ENCODE measurements around the gene ATP1A1. TPM values are rescaled to one million over a fixed set of nuclear protein-coding genes. Genes with fewer than 3 reads are reported as not detected.

The ATP1A1 gene
- total RNA-seq, 1 experiment from 2014 or later: 931 TPM

GRCh38 chr1:116357487-116357886, 15.6 kb upstream of the ATP1A1 start:
- peak; percentile 67 for DNase-seq
- peak overlapping the region; percentile 75 for H3K4me2 ChIP-seq (ENCODE audit: low read depth, low read length, poor library complexity, severe bottlenecking)
- no peaks in the 10 kb centered on the region for H3K36me3 ChIP-seq (ENCODE audit: insufficient read depth, low read length)
- no peaks in the 10 kb centered on the region for H3K9me2 ChIP-seq (replicated peaks; ENCODE audit: insufficient read depth, low read length)
- H3K4me3 ChIP-seq (ENCODE audit: low read length): no peak overlapping the region
- H3K79me2 ChIP-seq (ENCODE audit: low read length): peaks cover 4% of the 10 kb centered on the region; the same call in 1 of the 2 replicates
- H4K20me1 ChIP-seq (ENCODE audit: insufficient read depth, low read depth, low read length): no peaks in the 10 kb centered on the region
- peak overlapping the region; percentile 57 for H3K9ac ChIP-seq (ENCODE audit: low read length)
- H3K27ac ChIP-seq (ENCODE audit: low read length): peak overlapping the region; percentile 98
- H3K9me3 ChIP-seq (ENCODE audit: low read length): no peaks in the 10 kb centered on the region
- no peak overlapping the region for H2AFZ ChIP-seq (ENCODE audit: low read length)
- H3K4me1 ChIP-seq (ENCODE audit: low read length): peaks cover 91% of the 10 kb centered on the region
- H3K27me3 ChIP-seq (ENCODE audit: low read length): no peaks in the 10 kb centered on the region

GRCh38 chr1:116359060-116359830, 13.8 kb upstream of the ATP1A1 start:
- Histone ChIP-seq H3K27me3 (ENCODE audit: low read length) (no peaks in the 10 kb centered on the region), H2AFZ (ENCODE audit: low read length) (no peak overlapping the region), H3K9me2 (replicated peaks; ENCODE audit: insufficient read depth, low read length) (no peaks in the 10 kb centered on the region), H3K4me1 (ENCODE audit: low read length) (peaks cover 87% of the 10 kb centered on the region), H3K9me3 (ENCODE audit: low read length) (no peaks in the 10 kb centered on the region), H3K9ac (ENCODE audit: low read length) (peak overlapping the region; percentile 71), H3K4me2 (ENCODE audit: low read depth, low read length, poor library complexity, severe bottlenecking) (peak overlapping the region; percentile 75), H3K79me2 (ENCODE audit: low read length) (peaks cover 4% of the 10 kb centered on the region; the same call in 1 of the 2 replicates), H3K4me3 (ENCODE audit: low read length) (peak overlapping the region; percentile 50), H3K27ac (ENCODE audit: low read length) (peak overlapping the region; percentile 98), H4K20me1 (ENCODE audit: insufficient read depth, low read depth, low read length) (no peaks in the 10 kb centered on the region), H3K36me3 (ENCODE audit: insufficient read depth, low read length) (no peaks in the 10 kb centered on the region)
- DNase-seq: peak; percentile 95

GRCh38 chr1:116359871-116360270, 13.2 kb upstream of the ATP1A1 start:
- Histone ChIP-seq H3K27ac (ENCODE audit: low read length) (peak overlapping the region; percentile 98), H3K9me2 (replicated peaks; ENCODE audit: insufficient read depth, low read length) (no peaks in the 10 kb centered on the region), H3K4me1 (ENCODE audit: low read length) (peaks cover 84% of the 10 kb centered on the region), H3K36me3 (ENCODE audit: insufficient read depth, low read length) (no peaks in the 10 kb centered on the region), H4K20me1 (ENCODE audit: insufficient read depth, low read depth, low read length) (no peaks in the 10 kb centered on the region), H3K9me3 (ENCODE audit: low read length) (no peaks in the 10 kb centered on the region), H3K4me2 (ENCODE audit: low read depth, low read length, poor library complexity, severe bottlenecking) (peak overlapping the region; percentile 75), H3K4me3 (ENCODE audit: low read length) (peak overlapping the region; percentile 50), H3K27me3 (ENCODE audit: low read length) (no peaks in the 10 kb centered on the region), H2AFZ (ENCODE audit: low read length) (no peak overlapping the region), H3K9ac (ENCODE audit: low read length) (peak overlapping the region; percentile 71), H3K79me2 (ENCODE audit: low read length) (peaks cover 4% of the 10 kb centered on the region; the same call in 1 of the 2 replicates)
- peak; percentile 49 for DNase-seq

GRCh38 chr1:116360429-116361173, 12.4 kb upstream of the ATP1A1 start:
- Histone ChIP-seq H3K9me3 (ENCODE audit: low read length) (no peaks in the 10 kb centered on the region), H2AFZ (ENCODE audit: low read length) (no peak overlapping the region), H3K4me1 (ENCODE audit: low read length) (peaks cover 86% of the 10 kb centered on the region), H3K4me3 (ENCODE audit: low read length) (peak overlapping the region; percentile 50), H3K27me3 (ENCODE audit: low read length) (no peaks in the 10 kb centered on the region), H3K4me2 (ENCODE audit: low read depth, low read length, poor library complexity, severe bottlenecking) (peak overlapping the region; percentile 75), H3K27ac (ENCODE audit: low read length) (peak overlapping the region; percentile 98), H3K9ac (ENCODE audit: low read length) (peak overlapping the region; percentile 71), H3K79me2 (ENCODE audit: low read length) (peaks cover 4% of the 10 kb centered on the region; the same call in 1 of the 2 replicates), H3K36me3 (ENCODE audit: insufficient read depth, low read length) (no peaks in the 10 kb centered on the region), H4K20me1 (ENCODE audit: insufficient read depth, low read depth, low read length) (no peaks in the 10 kb centered on the region), H3K9me2 (replicated peaks; ENCODE audit: insufficient read depth, low read length) (no peaks in the 10 kb centered on the region)
- DNase-seq: peak; percentile 85

GRCh38 chr1:116361648-116362047, 11.4 kb upstream of the ATP1A1 start:
- Histone ChIP-seq H3K4me1 (ENCODE audit: low read length) (peaks cover 86% of the 10 kb centered on the region), H3K27me3 (ENCODE audit: low read length) (no peaks in the 10 kb centered on the region), H3K4me2 (ENCODE audit: low read depth, low read length, poor library complexity, severe bottlenecking) (peak overlapping the region; percentile 75), H3K9me3 (ENCODE audit: low read length) (no peaks in the 10 kb centered on the region), H3K9ac (ENCODE audit: low read length) (peak overlapping the region; percentile 41), H2AFZ (ENCODE audit: low read length) (peak overlapping the region; percentile 66; the same call in 1 of the 2 replicates), H3K9me2 (replicated peaks; ENCODE audit: insufficient read depth, low read length) (no peaks in the 10 kb centered on the region), H3K36me3 (ENCODE audit: insufficient read depth, low read length) (no peaks in the 10 kb centered on the region), H3K4me3 (ENCODE audit: low read length) (no peak overlapping the region), H4K20me1 (ENCODE audit: insufficient read depth, low read depth, low read length) (no peaks in the 10 kb centered on the region), H3K27ac (ENCODE audit: low read length) (peak overlapping the region; percentile 98), H3K79me2 (ENCODE audit: low read length) (peaks cover 4% of the 10 kb centered on the region; the same call in 1 of the 2 replicates)
- DNase-seq: no peak

GRCh38 chr1:116362050-116362449, 11.0 kb upstream of the ATP1A1 start:
- Histone ChIP-seq H3K9me2 (replicated peaks; ENCODE audit: insufficient read depth, low read length) (no peaks in the 10 kb centered on the region), H3K27me3 (ENCODE audit: low read length) (no peaks in the 10 kb centered on the region), H3K4me3 (ENCODE audit: low read length) (no peak overlapping the region), H3K27ac (ENCODE audit: low read length) (peak overlapping the region; percentile 98), H3K9ac (ENCODE audit: low read length) (peak overlapping the region; percentile 41), H3K79me2 (ENCODE audit: low read length) (peaks cover 4% of the 10 kb centered on the region; the same call in 1 of the 2 replicates), H3K9me3 (ENCODE audit: low read length) (no peaks in the 10 kb centered on the region), H3K4me2 (ENCODE audit: low read depth, low read length, poor library complexity, severe bottlenecking) (peak overlapping the region; percentile 75), H2AFZ (ENCODE audit: low read length) (peak overlapping the region; percentile 66; the same call in 1 of the 2 replicates), H4K20me1 (ENCODE audit: insufficient read depth, low read depth, low read length) (no peaks in the 10 kb centered on the region), H3K4me1 (ENCODE audit: low read length) (peaks cover 86% of the 10 kb centered on the region), H3K36me3 (ENCODE audit: insufficient read depth, low read length) (no peaks in the 10 kb centered on the region)
- no peak for DNase-seq

GRCh38 chr1:116365353-116365780, 7.7 kb upstream of the ATP1A1 start:
- H3K4me3 ChIP-seq (ENCODE audit: low read length): no peak overlapping the region
- H2AFZ ChIP-seq (ENCODE audit: low read length): no peak overlapping the region
- no peaks in the 10 kb centered on the region; the same call in 1 of the 2 replicates for H3K79me2 ChIP-seq (ENCODE audit: low read length)
- H3K36me3 ChIP-seq (ENCODE audit: insufficient read depth, low read length): no peaks in the 10 kb centered on the region
- H3K27ac ChIP-seq (ENCODE audit: low read length): no peak overlapping the region
- no peak overlapping the region for H3K9ac ChIP-seq (ENCODE audit: low read length)
- H3K27me3 ChIP-seq (ENCODE audit: low read length): no peaks in the 10 kb centered on the region
- no peaks in the 10 kb centered on the region for H4K20me1 ChIP-seq (ENCODE audit: insufficient read depth, low read depth, low read length)
- H3K9me2 ChIP-seq (replicated peaks; ENCODE audit: insufficient read depth, low read length): no peaks in the 10 kb centered on the region
- no peak for DNase-seq
- no peaks in the 10 kb centered on the region for H3K9me3 ChIP-seq (ENCODE audit: low read length)
- no peak overlapping the region for H3K4me2 ChIP-seq (ENCODE audit: low read depth, low read length, poor library complexity, severe bottlenecking)
- peaks cover 79% of the 10 kb centered on the region for H3K4me1 ChIP-seq (ENCODE audit: low read length)

GRCh38 chr1:116365857-116366256, 7.2 kb upstream of the ATP1A1 start:
- no peaks in the 10 kb centered on the region for H4K20me1 ChIP-seq (ENCODE audit: insufficient read depth, low read depth, low read length)
- no peaks in the 10 kb centered on the region for H3K9me2 ChIP-seq (replicated peaks; ENCODE audit: insufficient read depth, low read length)
- H3K4me3 ChIP-seq (ENCODE audit: low read length): no peak overlapping the region
- no peaks in the 10 kb centered on the region for H3K9me3 ChIP-seq (ENCODE audit: low read length)
- no peaks in the 10 kb centered on the region for H3K79me2 ChIP-seq (ENCODE audit: low read length)
- peak overlapping the region; percentile 41 for H2AFZ ChIP-seq (ENCODE audit: low read length)
- 0 out of 2 replicates have a peak overlapping the region, but pooled peaks have one; percentile 12 for H3K9ac ChIP-seq (ENCODE audit: low read length)
- DNase-seq: no peak
- H3K36me3 ChIP-seq (ENCODE audit: insufficient read depth, low read length): no peaks in the 10 kb centered on the region
- H3K4me1 ChIP-seq (ENCODE audit: low read length): peaks cover 79% of the 10 kb centered on the region
- no peak overlapping the region for H3K4me2 ChIP-seq (ENCODE audit: low read depth, low read length, poor library complexity, severe bottlenecking)
- H3K27ac ChIP-seq (ENCODE audit: low read length): no peak overlapping the region
- H3K27me3 ChIP-seq (ENCODE audit: low read length): no peaks in the 10 kb centered on the region
